ENCODE measurements around the gene STAG1.

Gene STAG1

DNA sequence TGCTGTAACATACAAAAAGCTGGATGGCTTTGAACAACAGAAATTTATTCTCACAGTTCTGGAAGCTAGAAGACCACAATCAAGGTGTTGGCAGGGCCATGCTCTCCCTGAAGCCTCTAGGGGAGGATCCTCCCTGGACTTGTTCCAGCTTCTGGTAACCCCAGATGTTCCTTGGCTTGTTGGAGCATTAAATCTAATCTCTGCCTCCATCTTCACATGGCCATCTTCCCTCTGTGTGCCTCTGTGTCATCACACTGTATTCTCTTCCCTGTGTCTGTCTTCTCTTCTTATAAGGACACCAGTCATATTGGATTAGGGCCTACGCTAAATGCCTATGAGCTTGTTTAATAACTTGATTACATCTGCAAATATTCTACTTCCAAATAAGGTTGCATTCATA lies 109.5 kb downstream of the STAG1 start (continued):
- TF ChIP-seq, protein P1, sequence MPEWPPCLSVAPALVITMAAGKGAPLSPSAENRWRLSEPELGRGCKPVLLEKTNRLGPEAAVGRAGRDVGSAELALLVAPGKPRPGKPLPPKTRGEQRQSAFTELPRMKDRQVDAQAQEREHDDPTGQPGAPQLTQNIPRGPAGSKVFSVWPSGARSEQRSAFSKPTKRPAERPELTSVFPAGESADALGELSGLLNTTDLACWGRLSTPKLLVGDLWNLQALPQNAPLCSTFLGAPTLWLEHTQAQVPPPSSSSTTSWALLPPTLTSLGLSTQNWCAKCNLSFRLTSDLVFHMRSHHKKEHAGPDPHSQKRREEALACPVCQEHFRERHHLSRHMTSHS (tag by site-specific recombination; IDR thresholded peaks at IDR 0.05), result no peak
- TF ChIP-seq, protein P2, sequence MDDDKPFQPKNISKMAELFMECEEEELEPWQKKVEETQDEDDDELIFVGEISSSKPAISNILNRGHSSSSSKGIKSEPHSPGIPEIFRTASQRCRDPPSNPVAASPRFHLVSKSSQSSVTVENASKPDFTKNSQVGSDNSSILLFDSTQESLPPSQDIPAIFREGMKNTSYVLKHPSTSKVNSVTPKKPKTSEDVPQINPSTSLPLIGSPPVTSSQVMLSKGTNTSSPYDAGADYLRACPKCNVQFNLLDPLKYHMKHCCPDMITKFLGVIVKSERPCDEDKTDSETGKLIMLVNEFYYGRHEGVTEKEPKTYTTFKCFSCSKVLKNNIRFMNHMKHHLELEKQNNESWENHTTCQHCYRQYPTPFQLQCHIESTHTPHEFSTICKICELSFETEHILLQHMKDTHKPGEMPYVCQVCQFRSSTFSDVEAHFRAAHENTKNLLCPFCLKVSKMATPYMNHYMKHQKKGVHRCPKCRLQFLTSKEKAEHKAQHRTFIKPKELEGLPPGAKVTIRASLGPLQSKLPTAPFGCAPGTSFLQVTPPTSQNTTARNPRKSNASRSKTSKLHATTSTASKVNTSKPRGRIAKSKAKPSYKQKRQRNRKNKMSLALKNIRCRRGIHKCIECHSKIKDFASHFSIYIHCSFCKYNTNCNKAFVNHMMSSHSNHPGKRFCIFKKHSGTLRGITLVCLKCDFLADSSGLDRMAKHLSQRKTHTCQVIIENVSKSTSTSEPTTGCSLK (tag by site-specific recombination; IDR thresholded peaks at IDR 0.05), result no peak
- no peak for TF ChIP-seq KLF7 (tag by site-specific recombination; IDR thresholded peaks at IDR 0.05; ENCODE audit: borderline replicate concordance)

DNA sequence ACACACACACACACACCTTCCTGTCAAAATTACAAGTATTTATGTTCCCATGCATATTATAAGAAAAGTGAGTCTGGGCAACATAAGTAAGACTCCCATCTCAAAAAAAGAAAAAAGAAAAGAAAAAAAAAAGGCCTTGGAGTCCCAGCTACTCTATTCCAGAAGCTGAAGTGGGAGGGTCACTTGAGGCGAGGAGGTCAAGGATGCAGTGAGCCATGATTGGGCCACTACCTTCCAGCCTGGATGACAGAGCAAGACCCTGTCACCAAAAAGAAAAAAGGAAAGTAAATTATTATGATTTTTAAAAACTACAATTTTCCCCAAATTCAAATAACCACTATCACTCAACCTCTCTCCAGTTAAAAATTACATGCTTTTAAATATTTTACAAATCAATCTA lies 113.1 kb downstream of the STAG1 start:
- POLR2A ChIA-PET, result no interaction called here
- TF ChIP-seq, protein P3, sequence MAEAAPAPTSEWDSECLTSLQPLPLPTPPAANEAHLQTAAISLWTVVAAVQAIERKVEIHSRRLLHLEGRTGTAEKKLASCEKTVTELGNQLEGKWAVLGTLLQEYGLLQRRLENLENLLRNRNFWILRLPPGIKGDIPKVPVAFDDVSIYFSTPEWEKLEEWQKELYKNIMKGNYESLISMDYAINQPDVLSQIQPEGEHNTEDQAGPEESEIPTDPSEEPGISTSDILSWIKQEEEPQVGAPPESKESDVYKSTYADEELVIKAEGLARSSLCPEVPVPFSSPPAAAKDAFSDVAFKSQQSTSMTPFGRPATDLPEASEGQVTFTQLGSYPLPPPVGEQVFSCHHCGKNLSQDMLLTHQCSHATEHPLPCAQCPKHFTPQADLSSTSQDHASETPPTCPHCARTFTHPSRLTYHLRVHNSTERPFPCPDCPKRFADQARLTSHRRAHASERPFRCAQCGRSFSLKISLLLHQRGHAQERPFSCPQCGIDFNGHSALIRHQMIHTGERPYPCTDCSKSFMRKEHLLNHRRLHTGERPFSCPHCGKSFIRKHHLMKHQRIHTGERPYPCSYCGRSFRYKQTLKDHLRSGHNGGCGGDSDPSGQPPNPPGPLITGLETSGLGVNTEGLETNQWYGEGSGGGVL (tag by site-specific recombination; IDR thresholded peaks at IDR 0.05), result no peak
- TF ChIP-seq, protein P4, sequence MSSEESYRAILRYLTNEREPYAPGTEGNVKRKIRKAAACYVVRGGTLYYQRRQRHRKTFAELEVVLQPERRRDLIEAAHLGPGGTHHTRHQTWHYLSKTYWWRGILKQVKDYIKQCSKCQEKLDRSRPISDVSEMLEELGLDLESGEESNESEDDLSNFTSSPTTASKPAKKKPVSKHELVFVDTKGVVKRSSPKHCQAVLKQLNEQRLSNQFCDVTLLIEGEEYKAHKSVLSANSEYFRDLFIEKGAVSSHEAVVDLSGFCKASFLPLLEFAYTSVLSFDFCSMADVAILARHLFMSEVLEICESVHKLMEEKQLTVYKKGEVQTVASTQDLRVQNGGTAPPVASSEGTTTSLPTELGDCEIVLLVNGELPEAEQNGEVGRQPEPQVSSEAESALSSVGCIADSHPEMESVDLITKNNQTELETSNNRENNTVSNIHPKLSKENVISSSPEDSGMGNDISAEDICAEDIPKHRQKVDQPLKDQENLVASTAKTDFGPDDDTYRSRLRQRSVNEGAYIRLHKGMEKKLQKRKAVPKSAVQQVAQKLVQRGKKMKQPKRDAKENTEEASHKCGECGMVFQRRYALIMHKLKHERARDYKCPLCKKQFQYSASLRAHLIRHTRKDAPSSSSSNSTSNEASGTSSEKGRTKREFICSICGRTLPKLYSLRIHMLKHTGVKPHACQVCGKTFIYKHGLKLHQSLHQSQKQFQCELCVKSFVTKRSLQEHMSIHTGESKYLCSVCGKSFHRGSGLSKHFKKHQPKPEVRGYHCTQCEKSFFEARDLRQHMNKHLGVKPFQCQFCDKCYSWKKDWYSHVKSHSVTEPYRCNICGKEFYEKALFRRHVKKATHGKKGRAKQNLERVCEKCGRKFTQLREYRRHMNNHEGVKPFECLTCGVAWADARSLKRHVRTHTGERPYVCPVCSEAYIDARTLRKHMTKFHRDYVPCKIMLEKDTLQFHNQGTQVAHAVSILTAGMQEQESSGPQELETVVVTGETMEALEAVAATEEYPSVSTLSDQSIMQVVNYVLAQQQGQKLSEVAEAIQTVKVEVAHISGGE (tag by site-specific recombination; conservative IDR thresholded peaks at IDR 0.05; ENCODE audit: low read depth), result no peak
- no peak for TF ChIP-seq ZNF48 (tag by site-specific recombination; IDR thresholded peaks at IDR 0.05)
- TF ChIP-seq, protein P5, sequence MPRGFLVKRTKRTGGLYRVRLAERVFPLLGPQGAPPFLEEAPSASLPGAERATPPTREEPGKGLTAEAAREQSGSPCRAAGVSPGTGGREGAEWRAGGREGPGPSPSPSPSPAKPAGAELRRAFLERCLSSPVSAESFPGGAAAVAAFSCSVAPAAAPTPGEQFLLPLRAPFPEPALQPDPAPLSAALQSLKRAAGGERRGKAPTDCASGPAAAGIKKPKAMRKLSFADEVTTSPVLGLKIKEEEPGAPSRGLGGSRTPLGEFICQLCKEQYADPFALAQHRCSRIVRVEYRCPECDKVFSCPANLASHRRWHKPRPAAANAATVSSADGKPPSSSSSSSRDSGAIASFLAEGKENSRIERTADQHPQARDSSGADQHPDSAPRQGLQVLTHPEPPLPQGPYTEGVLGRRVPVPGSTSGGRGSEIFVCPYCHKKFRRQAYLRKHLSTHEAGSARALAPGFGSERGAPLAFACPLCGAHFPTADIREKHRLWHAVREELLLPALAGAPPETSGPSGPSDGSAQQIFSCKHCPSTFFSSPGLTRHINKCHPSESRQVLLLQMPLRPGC (tag by site-specific recombination; IDR thresholded peaks at IDR 0.05), result no peak
- TF ChIP-seq ZNF2 (tag by site-specific recombination; IDR thresholded peaks at IDR 0.05), result no peak
- no peak for TF ChIP-seq ZFHX2 (tag by site-specific recombination; conservative IDR thresholded peaks at IDR 0.05)

DNA sequence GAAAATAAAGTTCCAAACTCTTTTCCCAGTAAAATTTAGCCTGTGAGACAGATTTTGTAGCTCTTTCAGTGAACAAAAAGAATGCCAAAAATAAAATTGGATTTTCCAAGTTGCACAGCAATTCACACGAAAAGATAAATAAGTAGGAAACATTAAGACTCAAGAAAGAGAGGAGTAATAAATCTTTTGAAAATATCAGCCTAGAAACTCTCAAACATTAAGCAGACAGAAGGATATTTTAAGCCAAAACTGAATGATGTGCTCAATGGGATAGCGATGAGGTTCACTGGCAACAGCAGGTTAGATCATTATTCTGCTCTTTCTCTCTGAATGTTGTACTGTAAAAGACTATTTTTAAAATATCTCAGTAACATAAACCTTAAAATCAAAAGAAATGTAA lies 115.0 kb downstream of the STAG1 start:
- POLR2A ChIA-PET, result no interaction called here
- Histone ChIP-seq H3K9me3 (ENCODE audit: control insufficient read depth, insufficient read depth, low read depth, low read length) (no peaks in the 10 kb centered on the region), H3K4me1 (ENCODE audit: control insufficient read depth, insufficient read depth, low read length) (peaks cover 3% of the 10 kb centered on the region; the same call in 1 of the 2 replicates), H3K4me3 (ENCODE audit: low read depth, low read length) (no peak overlapping the region), H3K27ac (ENCODE audit: extremely low read depth, low read depth, low read length) (no peak overlapping the region), H3K36me3 (ENCODE audit: control insufficient read depth in 2 of 2, insufficient read depth in 1 of 2, low read length in 2 of 2) (no peaks in the 10 kb centered on the region)
- CTCF ChIA-PET, result no interaction called here
- TF ChIP-seq, protein P2 (tag by site-specific recombination; IDR thresholded peaks at IDR 0.05), result no peak
- TF ChIP-seq ZNF132 (tag by site-specific recombination; IDR thresholded peaks at IDR 0.05; ENCODE audit: borderline replicate concordance) (no peak), KLF16 (tag by site-specific recombination; IDR thresholded peaks at IDR 0.05) (no peak), ZNF548 (tag by site-specific recombination; IDR thresholded peaks at IDR 0.05) (no peak), ZNF23 (tag by site-specific recombination; IDR thresholded peaks at IDR 0.05; ENCODE audit: borderline replicate concordance) (no peak), YY1 (tag by site-specific recombination; IDR thresholded peaks at IDR 0.05) (no peak), ZEB2 (tag by site-specific recombination; IDR thresholded peaks at IDR 0.05) (no peak), ZNF341 (tag by site-specific recombination; IDR thresholded peaks at IDR 0.05; ENCODE audit: low read depth) (no peak), ZNF133 (tag by site-specific recombination; IDR thresholded peaks at IDR 0.05) (no peak)
- TF ChIP-seq, protein P5 (tag by site-specific recombination; IDR thresholded peaks at IDR 0.05), result no peak

More for the DNA sequence above, 113.1 kb downstream of the STAG1 start:
- CTCF ChIA-PET, result interaction anchor here (0.9 kb wide), 1 partner anchor 12 kb away, joined by 3 read pairs; no protein-coding TSS in a partner anchor
- no peaks in the 10 kb centered on the region for H3K4me1 ChIP-seq (ENCODE audit: control insufficient read depth, insufficient read depth, low read length)
- no peak overlapping the region for H3K4me3 ChIP-seq (ENCODE audit: low read depth, low read length)
- H3K9me3 ChIP-seq (ENCODE audit: control insufficient read depth, insufficient read depth, low read depth, low read length), result no peaks in the 10 kb centered on the region
- H3K27ac ChIP-seq (ENCODE audit: extremely low read depth, low read depth, low read length), result no peak overlapping the region
- H3K36me3 ChIP-seq (ENCODE audit: control insufficient read depth in 2 of 2, insufficient read depth in 1 of 2, low read length in 2 of 2), result no peaks in the 10 kb centered on the region
